ENCODE data around the gene PDGFB.

PDGFB gene

DNA sequence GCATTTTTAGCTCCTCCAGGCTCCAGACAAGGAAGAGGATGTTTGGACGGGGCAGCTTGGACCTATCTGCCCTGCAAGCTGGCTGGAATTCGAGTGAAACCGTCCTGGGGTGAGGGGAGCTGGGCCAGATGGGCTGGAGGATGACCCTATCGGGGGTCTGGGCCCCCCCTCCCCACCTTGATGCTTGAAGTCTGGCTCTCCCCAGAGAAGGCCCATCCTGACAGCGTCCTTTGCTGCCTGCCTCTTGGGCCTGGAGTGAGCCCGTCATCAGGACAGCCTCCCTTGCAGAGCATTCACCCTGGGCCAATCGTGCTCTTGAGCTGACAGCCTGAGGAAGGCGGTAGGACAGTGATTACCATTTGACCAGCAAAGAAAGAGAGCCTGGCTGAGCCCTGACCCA is 5.3 kb upstream of the PDGFB start:
- TF ChIP-seq CTCF (conservative IDR thresholded peaks at IDR 0.05; ENCODE audit: control insufficient read depth, insufficient read depth, low read depth, low read length) = no peak
- no peak overlapping the region for H3K4me3 ChIP-seq (ENCODE audit: control insufficient read depth, low read depth, low read length)
- DNase-seq (ENCODE audit: low read depth) = no peak

DNA sequence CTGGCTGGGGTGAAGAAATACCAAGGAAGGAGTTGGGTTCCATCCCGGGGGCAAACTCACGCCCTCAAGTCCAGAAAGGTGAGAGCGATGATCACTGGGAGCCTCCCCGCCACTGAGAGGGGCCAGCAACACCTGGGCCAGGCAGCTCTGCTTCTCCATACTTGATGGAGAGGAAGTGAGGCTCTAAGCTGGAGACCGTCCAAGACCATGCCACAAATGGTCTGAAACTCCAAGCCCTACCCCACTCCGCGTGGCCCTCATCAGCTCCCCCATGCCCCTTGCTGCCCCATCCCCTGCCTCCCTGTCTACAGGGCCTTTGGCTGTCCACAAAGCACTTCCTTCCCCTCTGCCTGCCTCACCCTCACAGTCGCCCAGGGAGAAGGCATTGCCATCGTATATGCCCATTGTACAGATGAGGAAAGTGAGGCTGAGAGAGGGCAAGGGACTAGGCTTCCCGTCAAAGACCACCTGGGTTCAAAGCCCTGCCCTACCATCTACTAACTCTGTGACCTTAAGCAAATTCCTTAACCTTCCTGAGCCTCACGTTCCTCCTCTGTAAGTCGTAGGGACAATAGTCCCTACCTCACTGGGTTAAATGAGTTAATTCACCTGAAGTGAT is 4.4 kb upstream of the PDGFB start:
- no peak for TF ChIP-seq CTCF (conservative IDR thresholded peaks at IDR 0.05; ENCODE audit: control insufficient read depth, insufficient read depth, low read depth, low read length)
- DNase-seq (ENCODE audit: low read depth) = no peak
- H3K4me3 ChIP-seq (ENCODE audit: control insufficient read depth, low read depth, low read length) = no peak overlapping the region

DNA sequence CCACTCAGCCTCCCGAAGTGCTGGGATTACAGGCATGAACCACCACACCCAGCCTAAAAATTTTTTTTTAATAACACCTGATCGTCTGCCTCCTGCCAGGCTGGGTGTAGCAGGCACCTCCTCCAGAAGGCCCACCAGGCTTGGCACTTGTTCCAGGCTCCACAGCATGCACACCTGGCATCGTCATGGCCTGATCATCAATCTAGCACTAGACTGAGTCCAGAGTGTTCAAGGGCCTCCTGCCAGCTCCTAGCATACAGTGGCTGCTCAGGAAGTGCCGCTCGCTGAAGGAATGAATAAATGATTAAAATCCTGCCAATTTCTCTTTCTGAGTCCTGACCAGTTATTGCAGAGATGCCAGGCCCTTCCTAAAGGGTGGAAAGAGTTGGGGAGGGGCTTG is 3.5 kb upstream of the PDGFB start:
- DNase-seq (ENCODE audit: low read depth) = no peak
- no peak overlapping the region for H3K4me3 ChIP-seq (ENCODE audit: control insufficient read depth, low read depth, low read length)
- no peak for TF ChIP-seq CTCF (conservative IDR thresholded peaks at IDR 0.05; ENCODE audit: control insufficient read depth, insufficient read depth, low read depth, low read length)

GRCh38 chr22:39247361-39247760 is 2.6 kb upstream of the PDGFB start:
- DNase-seq (ENCODE audit: low read depth) = no peak
- no peak overlapping the region for H3K4me3 ChIP-seq (ENCODE audit: control insufficient read depth, low read depth, low read length)
- no peak for TF ChIP-seq CTCF (conservative IDR thresholded peaks at IDR 0.05; ENCODE audit: control insufficient read depth, insufficient read depth, low read depth, low read length)

DNA sequence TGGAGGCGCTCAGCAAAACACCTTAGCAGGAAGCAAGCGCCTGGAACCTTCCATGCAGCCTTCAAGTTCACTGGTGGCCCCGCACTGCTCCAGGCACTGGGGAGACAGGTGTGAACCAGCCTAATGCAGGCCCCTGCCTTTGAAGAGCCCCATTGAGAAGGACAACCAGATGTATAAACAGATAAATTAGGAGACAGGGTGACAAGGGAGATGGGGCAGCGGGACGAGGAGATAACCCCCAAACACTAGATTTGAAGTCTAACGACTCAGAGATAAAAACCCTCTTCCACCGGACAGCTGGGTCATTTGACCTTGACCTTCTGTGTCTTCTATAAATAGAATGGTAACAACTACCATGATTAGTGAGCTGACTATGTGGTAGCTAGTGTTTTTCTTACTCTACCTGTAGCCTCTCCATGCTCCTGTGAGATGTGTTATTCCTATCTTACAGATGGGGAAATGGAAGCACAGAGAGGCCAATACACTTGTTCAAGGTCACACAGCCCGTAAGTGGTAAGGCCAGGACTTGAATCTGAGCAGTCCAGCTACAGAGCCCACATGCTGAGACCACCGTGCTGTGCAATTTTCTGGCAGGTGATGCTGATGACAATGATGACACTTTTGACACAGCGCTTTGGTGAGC is 2.0 kb upstream of the PDGFB start:
- TF ChIP-seq CTCF (conservative IDR thresholded peaks at IDR 0.05; ENCODE audit: control insufficient read depth, insufficient read depth, low read depth, low read length) = no peak
- no peak overlapping the region for H3K4me3 ChIP-seq (ENCODE audit: control insufficient read depth, low read depth, low read length)
- no peak for DNase-seq (ENCODE audit: low read depth)

DNA sequence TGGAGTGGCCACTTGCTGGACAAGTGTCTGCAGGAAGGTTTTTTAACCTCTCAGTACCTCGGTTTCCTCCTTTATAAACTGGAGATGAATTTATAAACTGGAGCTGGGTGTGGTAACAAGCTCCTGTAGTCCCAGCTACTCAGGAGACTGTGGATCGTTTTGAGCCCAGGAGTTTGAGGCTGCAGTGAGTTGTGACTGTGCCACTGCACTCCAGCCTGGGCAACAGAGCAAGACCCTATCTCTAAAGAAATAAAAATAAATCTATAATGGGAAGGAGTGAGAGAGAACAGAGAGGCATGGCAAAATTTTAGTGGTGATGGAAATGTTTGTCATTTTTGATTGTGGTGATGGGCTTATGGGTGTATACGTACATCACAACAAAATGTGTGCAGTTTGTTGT is 1.4 kb upstream of the PDGFB start:
- H3K4me3 ChIP-seq (ENCODE audit: control insufficient read depth, low read depth, low read length) = no peak overlapping the region
- no peak for DNase-seq (ENCODE audit: low read depth)
- TF ChIP-seq CTCF (conservative IDR thresholded peaks at IDR 0.05; ENCODE audit: control insufficient read depth, insufficient read depth, low read depth, low read length) = no peak
